Measurements from ENCODE around the gene KRT79.

KRT79 gene

GRCh38 chr12:52874573-52875435 is 40.7 kb upstream of the KRT79 start:
- no peak for DNase-seq (ENCODE audit: extremely low read depth, low read depth)
- TF ChIP-seq CTCF (IDR thresholded peaks at IDR 0.05; ENCODE audit: low read depth, low read length): no peak

GRCh38 chr12:52873832-52874572 is 39.9 kb upstream of the KRT79 start:
- TF ChIP-seq CTCF (IDR thresholded peaks at IDR 0.05; ENCODE audit: low read depth, low read length): no peak
- peak; percentile 78 for DNase-seq (ENCODE audit: extremely low read depth, low read depth)

GRCh38 chr12:52873513-52873831 is 39.4 kb upstream of the KRT79 start:
- TF ChIP-seq CTCF (IDR thresholded peaks at IDR 0.05; ENCODE audit: low read depth, low read length): no peak
- DNase-seq (ENCODE audit: extremely low read depth, low read depth): no peak

- TF ChIP-seq CTCF (IDR thresholded peaks at IDR 0.05; ENCODE audit: low read depth, low read length): no peak
- no peak for DNase-seq (ENCODE audit: extremely low read depth, low read depth)
Measured at GRCh38 chr12:52872644-52873389, 38.7 kb upstream of the KRT79 start.

- no peak for TF ChIP-seq CTCF (IDR thresholded peaks at IDR 0.05; ENCODE audit: low read depth, low read length)
- peak; percentile 45 for DNase-seq (ENCODE audit: extremely low read depth, low read depth)
Measured at GRCh38 chr12:52871291-52872039, 37.4 kb upstream of the KRT79 start.

GRCh38 chr12:52870361-52871290 is 36.5 kb upstream of the KRT79 start:
- DNase-seq (ENCODE audit: extremely low read depth, low read depth): no peak
- peak; percentile 64 for TF ChIP-seq CTCF (IDR thresholded peaks at IDR 0.05; ENCODE audit: low read depth, low read length)

Data from AG09319 (cell line).